GM21423 (cell line): ENCODE data around the gene HIRA.

ENCODE experiments used
- ATAC-seq: cut with Tn5 transposase; IDR thresholded peaks from one replicate; pipeline ENCODE4 v1.9.1; 2021; ENCODE audit warnings: mild to moderate bottlenecking, moderate library complexity; ENCODE audit not compliant: unreplicated experiment

The HIRA gene

GRCh38 chr22:19358195-19358594 lies 73.3 kb downstream of the HIRA start:
- no peak for ATAC-seq

- no peak for ATAC-seq
Observed at GRCh38 chr22:19357270-19358105, 74.0 kb downstream of the HIRA start.

DNA sequence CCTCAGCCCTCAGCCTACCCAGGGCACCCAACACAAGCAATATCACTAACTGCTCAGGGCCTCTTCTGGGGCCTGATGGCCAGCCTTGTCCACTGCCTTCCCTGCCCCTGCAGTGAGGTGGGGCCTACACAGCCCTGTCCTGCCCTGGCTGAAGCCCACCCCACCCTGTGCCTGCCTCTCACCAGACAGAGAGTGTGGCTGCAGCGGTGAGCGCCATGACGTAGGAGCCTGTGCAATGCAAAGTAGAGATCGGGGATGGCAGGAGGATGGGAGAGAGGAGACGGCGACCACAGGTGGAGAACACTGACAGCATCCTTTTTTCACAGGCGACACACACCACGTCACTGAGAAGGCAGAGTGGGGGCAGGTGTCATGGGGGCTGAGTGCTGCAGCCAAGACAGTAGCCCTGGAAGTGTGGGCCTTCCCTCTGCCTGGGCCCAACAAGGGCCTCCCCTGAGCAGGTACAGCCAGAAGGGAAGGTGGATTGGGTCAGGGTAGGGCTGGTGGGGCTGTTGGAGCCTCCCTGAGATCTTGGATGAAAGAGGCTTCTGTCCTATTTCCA lies 74.7 kb downstream of the HIRA start:
- ATAC-seq = no peak

DNA sequence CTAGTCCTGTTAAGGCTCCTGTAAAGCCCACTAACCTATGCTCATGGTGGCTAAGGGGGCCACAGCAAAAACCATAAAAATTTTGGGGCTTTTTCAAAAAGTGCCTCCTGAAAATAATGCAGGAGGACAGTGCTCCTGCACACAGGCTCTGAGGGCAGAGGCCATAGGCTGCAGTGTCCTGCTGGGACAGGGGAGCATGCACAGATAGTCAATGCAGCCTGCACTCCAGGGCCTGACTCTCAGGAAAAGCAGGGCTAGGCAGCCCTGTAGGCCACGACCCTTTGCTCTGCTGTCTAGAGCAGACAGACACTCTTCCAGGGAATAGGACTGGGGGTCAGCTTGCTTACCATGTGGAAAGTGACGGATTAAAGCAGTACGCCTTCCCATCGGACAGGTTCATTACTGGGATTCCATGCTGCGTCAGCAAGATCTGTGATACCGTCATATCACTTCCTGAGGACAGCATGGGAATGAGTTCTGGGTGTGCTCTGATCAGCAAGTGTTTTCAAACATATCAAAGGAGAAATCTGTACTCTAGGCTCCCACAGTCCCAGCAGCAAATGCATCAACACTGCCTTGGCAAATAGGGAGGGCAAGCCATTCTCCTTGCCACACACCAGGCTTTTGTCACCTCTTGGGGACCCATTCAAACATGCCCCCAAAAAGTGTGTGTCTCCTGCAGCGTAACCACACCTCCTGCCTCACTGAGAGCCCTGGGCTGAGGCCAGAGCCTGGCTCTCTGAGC lies 75.9 kb downstream of the HIRA start:
- no peak for ATAC-seq

DNA sequence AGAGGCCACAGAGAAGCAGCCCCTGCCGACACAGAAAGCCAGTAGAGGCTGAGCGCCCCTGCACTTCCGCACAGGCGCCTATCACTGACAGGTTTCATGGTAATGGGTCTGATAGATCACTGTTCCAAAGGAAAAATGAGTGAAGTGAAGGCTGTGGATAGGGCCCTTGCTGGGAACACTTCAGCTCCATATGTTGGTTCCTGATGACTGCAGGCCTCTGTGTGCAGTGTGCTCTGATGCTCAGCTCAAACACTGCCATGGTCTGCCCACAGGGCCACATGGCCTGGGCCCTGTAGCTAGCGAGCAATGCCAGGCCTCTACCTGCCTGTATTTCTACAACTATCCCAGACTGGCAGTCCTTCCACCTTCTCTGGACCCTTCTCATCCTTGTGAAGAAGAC lies 77.3 kb downstream of the HIRA start:
- ATAC-seq = no peak

- ATAC-seq = no peak
Observed at GRCh38 chr22:19353363-19354131, 78.0 kb downstream of the HIRA start.

GRCh38 chr22:19352766-19353165 lies 78.8 kb downstream of the HIRA start:
- ATAC-seq = no peak

DNA sequence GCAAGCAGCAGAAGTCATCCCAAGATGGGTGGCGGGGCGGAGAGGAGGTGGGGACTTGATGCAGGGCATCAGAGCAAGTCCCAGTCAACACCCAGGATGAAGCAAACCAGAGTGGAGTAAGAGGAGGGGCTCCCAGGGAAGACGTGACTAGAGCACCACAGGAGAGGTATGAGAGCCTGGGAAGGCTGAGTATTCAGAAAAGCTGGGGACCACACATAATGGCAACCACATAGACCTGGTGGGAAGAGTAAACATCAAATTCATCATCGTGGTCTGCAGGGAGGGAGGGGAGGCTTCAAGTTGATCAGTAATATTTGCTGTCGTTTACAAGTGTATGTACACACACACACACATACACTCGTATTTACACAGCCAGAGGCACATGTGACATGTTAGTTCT lies 79.3 kb downstream of the HIRA start:
- no peak for ATAC-seq

DNA sequence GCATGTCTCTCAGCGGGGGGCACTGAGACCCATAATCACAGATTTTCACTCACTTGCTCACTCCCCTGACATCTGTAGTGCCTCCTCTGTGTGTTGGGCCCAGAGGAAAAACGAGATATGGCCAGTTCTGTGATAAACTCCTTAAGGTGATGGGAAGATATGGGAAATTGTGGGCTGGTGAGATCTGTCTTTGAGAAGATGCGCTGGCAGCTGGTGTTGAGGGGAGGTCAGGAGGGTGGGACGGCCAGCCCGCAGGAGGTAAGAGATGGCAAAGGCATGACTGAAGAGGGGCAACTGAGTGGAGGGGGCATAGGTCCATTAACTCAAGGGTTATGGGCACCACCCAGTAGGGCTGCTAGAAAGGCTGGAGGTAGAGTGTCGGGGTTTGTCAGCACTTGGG lies 79.9 kb downstream of the HIRA start:
- ATAC-seq = no peak

DNA sequence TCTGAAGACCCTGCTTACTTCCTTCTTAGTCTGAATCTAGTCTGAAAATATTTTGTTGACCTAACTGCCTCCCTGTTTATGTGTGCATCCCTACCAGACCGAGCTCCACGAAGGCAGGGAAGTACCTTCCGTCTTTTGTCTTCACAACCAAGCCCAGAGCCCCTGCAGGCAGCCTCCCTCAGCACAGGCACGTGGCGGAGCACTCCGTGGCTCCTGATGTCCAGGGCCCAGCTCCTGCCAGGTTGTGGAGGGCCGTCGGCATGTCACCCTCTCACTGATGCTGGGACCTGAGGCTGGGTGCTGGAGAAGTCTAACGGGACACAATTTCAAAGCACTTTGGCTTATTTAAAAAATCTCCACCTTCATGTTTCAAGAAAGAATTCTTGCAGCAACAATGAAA lies 80.6 kb downstream of the HIRA start:
- no peak for ATAC-seq

GRCh38 chr22:19350476-19350859 lies 81.1 kb downstream of the HIRA start:
- ATAC-seq = no peak

GRCh38 chr22:19349778-19350475 lies 81.6 kb downstream of the HIRA start:
- ATAC-seq = no peak

GRCh38 chr22:19346677-19347265 lies 84.8 kb downstream of the HIRA start:
- ATAC-seq = no peak

- ATAC-seq = no peak
Observed at GRCh38 chr22:19344420-19344819, 87.1 kb downstream of the HIRA start.

DNA sequence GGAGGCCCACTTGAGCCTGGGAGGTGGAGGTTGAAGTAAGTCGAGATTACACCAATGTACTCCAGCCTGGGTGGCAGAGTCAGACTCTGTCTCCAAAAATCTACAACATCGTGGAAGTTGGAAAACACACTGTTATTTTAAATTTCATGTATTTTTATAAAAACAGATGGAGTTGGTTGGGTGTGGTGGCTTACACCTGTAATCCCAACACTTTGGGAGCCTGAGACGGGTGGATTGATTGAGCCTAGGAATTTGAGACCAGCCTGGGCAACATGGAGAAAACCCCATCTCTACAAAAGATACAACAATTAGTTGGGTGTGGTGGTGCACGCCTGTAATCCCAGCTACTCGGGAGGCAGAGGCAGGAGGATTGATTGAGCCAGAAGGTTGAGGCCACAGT lies 88.1 kb downstream of the HIRA start:
- no peak for ATAC-seq

GRCh38 chr22:19341500-19341899 lies 90.0 kb downstream of the HIRA start:
- ATAC-seq = no peak

DNA sequence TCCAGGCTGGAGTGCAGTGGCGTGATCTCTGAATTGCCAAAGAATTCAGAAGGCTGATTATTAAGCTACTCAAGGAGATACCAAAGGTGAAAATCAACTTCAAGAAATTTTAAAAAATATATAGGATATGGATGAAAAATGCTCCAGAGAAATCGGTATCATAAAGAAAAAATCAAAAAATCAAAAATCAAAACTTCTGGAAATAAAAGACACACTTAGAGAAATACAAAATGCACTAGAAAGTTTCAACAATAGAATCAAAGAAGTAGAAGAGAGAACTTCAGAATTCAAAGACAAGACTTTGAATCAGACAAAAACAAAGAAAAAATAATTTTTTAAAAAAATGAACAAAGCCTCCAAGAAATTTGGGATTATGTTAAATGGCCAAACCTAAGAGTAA lies 94.4 kb downstream of the HIRA start:
- ATAC-seq = no peak

- no peak for ATAC-seq
Observed at GRCh38 chr22:19336133-19337075, 95.1 kb downstream of the HIRA start.

- no peak for ATAC-seq
Observed at GRCh38 chr22:19331975-19332374, 99.6 kb downstream of the HIRA start.
